ENCODE measurements around the gene MT1E.
"Not testable (repeated sequence)": the region's sequence is repeated elsewhere in the genome, so short reads cannot be mapped to it uniquely, and the experiment has no call there.

Gene MT1E

DNA sequence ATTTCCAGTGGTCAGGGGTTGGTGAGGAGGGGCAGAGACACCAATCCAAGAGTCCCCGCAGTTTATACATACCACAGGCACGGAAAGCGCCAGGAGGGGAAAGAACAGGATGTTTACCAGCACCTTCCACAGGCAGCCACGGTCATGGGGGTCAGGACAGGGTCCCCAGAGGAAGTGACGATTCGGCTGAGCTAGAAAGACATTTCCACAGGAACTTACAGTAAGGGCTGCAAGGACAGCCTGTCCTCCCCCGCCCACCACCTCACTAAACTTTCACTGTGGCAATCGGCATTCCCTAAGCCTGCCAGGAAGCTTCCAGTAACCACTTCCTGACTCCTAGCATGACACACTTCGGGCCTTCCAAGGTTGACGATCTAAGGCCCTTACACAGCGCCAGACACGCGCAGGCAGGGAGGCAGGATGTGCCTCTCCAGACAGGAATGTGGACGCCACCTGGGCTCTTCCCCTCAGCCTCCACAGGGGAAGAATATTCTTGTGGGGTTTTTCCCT lies 18.4 kb upstream of the MT1E start:
- DNase-seq (ENCODE audit: low read depth in 2 of 2) = no peak

DNA sequence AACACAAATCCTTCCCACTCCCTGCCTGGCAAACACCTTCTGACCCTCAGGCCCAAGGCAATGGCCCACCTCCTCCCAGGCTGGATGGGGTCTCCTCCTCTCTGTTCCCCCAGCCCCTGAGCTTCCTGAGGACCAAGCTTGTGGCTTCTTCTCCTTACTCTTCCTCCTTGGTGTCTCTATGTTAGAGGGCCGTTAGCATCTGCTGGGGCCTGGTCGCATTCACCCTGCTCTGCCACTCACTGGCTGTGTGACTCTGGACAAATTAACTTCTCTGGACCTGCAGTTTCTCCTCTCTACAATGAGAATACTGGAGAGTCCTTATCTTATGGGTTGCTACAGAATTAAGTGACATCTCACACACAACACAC lies 17.9 kb upstream of the MT1E start:
- no peak for DNase-seq (ENCODE audit: low read depth in 2 of 2)

DNA sequence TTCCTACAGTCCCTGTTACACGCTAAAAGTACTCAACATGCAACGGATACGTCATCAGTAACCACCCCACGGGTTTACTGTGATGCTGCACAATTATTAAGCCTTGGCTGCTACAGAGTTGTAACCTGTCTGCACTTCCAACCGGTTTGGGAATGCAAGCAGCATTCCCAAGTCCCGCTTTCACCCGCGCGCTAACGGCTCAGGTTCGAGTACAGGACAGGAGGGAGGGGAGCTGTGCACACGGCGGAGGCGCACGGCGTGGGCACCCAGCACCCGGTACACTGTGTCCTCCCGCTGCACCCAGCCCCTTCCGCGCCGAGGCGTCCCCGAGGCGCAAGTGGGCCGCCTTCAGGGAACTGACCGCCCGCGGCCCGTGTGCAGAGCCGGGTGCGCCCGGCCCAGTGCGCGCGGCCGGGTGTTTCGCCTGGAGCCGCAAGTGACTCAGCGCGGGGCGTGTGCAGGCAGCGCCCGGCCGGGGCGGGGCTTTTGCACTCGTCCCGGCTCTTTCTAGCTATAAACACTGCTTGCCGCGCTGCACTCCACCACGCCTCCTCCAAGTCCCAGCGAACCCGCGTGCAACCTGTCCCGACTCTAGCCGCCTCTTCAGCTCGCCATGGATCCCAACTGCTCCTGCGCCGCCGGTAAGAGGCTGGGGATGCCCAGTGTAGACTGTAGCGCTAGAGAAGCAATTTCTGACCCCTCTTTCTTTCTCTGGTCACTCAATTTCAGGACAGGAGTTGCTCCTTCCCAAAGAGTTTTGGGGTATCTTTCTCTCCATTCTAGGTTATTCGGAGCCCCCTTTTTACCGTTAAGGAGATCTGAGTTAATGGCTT lies 17.3 kb upstream of the MT1E start, which contains the start of gene MT2A:
TSS of gene MT2A (plus strand) at position 542 of the 833 bp plus-strand sequence. CDS start at position 614, 72 bp downstream.
- peak; percentile 67 to 68 for DNase-seq (ENCODE audit: low read depth in 2 of 2)

DNA sequence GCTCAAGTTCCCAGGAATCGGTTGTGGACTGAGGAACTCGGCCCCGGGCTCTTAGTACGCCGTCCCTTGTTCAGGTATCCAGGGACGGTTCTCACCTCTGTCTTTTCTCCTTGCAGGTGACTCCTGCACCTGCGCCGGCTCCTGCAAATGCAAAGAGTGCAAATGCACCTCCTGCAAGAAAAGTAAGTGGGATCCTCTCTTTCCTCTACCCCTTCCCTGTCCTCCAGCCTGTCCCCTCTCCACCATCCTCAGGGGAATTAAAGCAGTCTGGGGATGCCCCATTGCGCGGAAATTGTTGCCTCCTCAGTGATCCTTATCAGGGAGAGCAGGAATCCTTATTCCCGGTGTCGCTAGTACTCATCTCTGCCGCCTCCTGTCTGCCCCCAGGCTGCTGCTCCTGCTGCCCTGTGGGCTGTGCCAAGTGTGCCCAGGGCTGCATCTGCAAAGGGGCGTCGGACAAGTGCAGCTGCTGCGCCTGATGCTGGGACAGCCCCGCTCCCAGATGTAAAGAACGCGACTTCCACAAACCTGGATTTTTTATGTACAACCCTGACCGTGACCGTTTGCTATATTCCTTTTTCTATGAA lies 16.6 kb upstream of the MT1E start:
- no peak for DNase-seq (ENCODE audit: low read depth in 2 of 2)

DNA sequence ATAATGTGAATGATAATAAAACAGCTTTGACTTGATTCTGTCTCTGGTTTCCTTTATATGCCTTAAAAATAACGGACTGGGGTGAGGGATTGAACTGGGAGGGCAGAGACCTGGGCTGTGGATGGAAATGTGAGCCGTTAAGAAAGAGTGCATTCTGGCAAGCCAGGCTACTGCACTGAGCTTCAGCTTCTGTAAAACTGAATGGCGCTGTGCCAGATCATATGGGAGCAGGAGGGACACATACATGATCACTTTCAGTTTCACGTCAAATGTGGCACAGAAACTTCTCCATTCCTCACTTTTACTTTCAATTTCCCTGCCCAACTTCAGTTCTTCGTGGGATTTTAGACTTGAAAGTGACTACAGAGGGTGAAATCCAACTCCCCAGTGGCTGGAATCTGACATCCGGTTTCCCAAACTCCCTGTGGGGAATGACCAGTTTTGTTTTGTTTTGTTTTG lies 16.1 kb upstream of the MT1E start:
- DNase-seq (ENCODE audit: low read depth in 2 of 2) = peak in 1 of 2 donors; percentile 40

DNA sequence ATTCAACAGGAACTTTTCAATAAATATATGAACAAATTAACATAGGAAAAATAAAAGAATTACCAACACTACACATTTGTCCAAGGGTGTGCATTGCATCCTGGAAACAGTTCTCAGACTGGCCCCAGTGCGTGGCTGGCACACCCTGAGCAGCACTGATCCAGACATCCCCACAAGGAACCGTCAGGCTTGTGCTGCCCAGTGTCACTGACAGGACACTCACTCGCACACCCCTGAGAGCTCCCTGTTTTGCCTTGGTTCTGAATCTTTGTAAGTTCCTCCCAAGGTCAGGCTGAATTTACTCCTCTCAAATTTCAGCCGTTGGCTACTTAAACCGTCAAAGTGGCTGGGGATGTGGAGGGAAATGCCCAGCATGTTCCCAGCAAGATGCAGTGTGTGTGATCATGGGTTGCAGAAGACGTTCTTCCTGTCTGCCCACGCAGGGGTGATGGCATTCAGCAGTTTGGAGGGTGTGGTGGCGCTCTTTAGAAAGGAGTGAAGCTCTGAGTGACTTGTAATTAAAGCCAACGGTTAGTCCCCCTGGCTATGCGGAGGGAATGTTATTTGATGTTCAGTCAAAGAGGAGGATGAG lies 15.5 kb upstream of the MT1E start:
- DNase-seq (ENCODE audit: low read depth in 2 of 2) = peak in 1 of 2 donors; percentile 28

DNA sequence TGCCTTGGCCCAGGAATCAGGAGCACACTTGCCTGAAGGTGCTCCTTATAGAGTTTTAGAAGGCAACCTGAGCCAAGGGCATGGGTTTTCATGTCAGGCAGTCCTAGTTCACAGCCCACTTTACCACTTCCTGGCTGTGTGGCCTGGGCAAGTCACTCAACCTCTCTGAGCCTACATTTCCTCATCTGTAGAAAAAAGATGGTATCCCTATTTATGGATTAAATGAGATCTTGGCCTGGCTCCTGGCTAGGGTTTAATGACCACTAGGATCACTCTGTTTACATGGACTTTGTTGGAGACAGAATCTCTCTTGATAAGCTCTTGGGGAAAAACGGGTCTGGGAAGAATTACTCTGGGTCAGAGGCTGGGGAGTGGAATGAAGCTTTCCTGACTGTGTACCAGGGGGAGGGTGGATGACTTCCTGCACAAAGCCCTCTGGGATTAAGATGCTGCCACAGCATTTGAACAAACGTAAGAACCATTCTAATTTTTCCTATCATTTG lies 14.9 kb upstream of the MT1E start:
- DNase-seq (ENCODE audit: low read depth in 2 of 2) = no peak

DNA sequence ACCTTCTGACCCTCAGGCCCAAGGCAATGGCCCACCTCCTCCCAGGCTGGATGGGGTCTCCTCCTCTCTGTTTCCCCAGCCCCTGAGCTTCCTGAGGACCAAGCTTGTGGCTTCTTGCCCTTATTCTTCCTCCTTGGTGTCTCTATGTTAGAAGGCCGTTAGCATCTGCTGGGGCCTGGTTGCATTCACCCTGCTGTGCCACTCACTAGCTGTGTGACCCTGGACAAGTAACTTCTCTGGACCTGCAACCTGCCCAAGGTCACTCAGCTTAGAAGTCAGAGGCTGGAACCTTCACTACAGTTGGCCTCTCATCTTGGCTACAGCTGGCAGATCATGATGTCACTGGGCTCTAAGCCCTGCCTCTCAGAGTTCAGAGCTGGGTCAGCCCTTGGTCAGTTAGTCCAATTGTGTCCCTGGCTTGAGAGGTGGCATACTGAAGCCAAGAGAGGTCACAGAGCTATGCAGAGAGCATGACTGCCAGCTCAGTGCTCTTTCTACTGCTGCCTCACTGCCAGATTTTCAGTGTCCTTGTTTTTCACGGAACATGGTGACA lies 14.2 kb upstream of the MT1E start:
- no peak for DNase-seq (ENCODE audit: low read depth in 2 of 2)

DNA sequence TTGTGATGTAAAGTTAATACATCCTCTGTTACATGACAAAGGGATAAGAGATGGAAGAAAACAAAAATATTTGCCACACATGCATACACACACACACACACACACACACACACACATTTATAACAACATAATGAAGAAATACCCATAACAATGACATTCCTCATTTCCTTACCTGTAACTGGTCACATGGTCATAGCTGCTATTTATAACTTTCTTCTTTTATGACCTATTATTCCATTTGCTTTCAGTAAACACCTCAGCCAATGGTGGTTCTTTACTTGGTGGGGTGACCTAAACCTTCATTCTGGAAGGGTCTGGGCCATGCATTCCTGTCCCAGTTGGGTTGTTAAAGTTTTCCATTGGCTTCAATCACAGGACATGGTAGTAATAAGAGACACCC lies 11.9 kb upstream of the MT1E start:
- DNase-seq (ENCODE audit: low read depth in 2 of 2) = no peak

DNA sequence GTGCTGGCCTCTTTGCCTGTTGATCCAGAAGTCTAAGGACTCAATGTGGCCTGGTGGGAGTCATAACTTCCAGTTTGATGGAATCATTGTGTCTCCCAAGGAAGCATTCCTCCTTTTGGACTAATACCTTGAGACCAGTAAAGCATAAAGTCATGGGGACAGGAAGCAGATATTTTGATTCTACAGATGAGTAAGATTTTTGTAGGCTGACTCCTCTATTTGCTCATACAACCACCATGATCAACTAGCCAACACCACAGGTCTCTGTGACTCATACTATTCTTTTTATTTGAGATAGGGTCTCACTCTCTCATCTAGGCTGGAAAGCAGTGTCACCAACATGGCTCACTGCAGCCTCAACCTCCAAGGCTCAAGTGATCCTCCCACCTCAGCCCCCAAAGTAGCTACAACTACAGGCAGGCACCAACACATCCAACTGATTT lies 11.0 kb upstream of the MT1E start:
- DNase-seq (ENCODE audit: low read depth in 2 of 2) = no peak

DNA sequence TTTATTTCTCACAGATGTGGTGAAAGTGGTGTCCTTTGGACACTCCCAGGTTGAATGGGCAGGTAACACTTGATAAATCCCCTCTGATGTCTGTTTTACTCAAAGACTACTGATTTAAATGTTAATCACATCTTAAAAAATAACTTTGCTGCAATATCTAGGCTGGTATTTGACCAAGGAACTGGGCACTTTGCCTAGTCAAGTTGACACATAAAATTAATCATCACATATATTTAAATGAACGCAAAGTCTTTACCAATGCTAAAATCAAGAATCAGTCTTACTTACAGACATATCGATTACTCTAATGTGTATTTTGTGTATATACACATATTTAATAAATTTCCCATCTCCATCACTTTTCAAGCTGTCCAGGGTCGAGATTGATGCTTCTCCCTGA lies 10.2 kb upstream of the MT1E start:
- no peak for DNase-seq (ENCODE audit: low read depth in 2 of 2)

DNA sequence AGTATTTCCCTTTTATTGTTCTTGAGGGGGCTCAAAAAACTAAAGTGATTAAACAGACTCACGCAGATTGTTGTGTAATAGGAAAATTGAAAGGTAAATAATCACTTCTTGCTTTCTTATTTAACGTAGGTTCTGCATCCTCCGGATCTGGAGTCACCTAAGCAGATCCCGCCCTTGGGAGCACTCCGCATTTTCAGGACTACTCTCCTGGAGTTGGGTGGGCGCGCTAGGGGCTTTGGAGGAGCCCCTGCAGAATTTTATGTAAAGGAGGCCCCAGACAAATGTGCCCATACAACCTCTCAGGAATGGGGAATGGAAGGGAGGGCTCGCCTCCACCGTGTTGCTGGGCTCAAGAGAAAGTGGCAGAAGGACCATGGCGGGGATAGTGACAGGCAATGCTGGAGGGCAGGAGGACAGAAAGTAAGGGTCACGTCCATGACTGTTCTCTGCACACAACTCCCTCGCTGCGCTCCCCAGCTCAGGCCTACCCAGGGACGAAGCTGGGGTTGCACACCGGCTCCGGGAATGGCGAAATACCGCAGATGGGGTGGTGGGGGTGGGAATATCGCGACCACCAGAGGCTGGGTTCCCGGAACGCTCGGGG lies 8.9 kb upstream of the MT1E start:
- DNase-seq (ENCODE audit: low read depth in 2 of 2) = no peak

DNA sequence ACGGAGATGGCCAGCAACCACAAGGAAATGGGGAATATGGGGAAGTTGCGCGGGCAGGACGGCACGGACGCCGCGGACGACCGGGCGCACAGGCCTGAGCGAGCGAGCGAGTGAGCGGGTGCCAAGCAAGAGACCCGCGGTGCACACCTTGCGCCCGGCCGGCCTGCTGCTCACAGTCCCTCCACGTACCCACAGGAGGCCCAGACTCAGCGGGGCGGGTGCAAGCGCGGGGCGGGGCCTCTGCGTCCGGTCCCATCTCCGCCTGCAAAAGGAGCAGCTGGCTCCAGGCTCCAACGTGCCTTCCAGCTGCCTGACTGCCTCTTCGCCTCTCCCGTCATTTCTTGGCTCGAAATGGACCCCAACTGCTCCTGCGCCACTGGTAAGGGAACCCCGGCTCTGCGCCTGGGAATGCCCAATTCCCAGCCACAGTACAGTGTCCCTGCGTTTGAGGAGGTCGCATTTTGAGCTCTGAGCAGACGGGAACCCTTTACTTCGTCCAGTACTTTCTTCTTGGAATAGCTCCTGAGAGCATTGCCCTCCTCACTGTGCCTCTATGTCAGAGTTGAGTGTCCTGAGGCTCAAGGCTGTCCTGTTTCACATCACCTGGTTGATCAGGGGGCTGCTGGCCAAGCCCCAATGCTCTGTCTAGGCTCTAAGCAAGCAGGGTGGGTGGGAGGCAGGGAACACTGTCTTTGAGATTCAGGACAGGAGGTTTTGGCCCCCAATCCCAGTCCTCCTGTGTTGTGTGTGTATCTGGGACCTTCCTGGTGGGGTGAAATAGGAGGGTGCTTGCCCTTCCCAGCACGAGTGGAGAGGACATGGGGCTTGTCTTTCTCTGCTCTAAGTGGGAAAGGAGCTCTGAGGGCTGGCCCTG lies 8.1 kb upstream of the MT1E start:
- DNase-seq (ENCODE audit: low read depth in 2 of 2) = no peak

DNA sequence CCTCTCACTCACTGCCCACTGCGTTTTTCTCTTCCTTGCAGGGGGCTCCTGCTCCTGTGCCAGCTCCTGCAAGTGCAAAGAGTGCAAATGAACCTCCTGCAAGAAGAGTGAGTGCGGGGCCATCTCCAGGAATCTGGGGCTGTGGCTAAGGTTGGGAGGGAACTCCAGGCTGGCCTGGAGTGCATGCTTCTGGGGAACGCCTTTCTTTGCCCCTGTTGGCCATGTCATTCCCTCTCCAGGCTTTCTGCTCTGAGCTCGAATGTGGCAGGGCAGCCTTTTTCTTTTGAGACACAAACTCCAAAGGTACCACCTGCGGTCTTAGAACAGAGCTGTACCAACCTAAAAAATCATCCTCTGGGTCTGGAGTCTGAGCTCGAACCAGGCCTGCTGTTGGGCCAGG lies 7.4 kb upstream of the MT1E start:
- no peak for DNase-seq (ENCODE audit: low read depth in 2 of 2)

DNA sequence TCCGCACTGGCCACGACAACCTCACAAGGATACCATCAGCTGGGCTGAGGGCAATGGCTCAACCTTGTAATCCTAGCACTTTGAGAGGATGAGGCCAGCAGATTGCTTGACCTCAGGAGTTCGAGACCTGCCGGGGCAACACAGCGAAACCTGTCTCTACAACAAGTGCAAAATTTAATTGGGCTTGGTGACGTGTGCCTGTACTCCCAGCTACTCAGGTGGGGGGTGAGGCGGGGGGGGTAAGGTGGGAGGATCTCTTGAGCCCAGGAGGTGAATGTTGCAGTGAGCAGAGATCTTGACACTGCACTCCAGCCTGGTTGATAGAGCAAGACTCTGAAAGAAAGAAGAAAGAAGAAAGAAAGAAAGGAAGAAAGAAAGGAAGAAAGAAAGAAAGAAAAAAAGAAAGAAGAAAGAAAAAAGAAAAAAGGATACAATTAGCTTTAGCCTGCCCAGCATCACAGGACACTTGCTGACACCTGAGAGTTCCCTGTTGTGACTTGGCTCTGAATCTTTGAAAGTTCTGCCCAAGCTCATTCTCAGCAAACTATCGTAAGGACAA lies 5.2 kb upstream of the MT1E start:
- DNase-seq (ENCODE audit: low read depth in 2 of 2) = no peak

DNA sequence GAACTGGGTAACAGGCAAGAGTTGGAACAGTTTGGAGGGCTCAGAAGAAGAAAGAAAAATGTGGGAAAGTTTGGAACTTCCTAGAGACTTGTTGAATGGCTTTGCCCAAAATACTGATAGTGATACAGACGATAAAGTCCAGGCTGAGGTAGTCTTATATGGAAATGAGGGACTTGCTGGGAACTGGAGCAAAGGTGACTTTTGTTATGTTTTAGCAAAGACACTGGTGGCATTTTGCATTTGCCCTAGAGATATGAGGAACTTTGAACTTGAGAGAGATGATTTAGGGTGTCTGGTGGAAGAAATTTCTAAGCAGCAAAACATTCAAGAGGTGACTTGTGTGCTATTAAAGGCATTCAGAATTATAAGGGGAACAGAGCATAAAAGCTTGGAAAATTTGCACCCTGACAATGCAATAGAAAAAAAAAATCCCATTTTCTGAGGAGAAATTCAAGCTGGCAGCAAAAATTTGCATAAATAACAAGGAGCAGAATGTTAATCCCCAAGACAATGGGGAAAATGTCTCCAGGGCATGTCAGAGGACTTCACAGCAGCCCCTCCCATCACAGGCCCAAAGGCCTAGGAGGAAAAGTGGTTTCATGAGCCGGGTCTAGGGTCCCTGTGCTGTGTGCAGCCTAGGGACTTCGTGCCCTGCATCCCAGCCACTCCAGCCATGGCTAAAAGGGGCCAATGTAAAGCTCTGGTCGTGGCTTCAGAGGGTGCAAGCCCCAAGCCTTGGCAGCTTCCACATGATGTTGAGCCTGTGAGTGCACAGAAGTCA lies 3.7 kb upstream of the MT1E start:
- not testable (repeated sequence) for DNase-seq (ENCODE audit: low read depth in 2 of 2)

DNA sequence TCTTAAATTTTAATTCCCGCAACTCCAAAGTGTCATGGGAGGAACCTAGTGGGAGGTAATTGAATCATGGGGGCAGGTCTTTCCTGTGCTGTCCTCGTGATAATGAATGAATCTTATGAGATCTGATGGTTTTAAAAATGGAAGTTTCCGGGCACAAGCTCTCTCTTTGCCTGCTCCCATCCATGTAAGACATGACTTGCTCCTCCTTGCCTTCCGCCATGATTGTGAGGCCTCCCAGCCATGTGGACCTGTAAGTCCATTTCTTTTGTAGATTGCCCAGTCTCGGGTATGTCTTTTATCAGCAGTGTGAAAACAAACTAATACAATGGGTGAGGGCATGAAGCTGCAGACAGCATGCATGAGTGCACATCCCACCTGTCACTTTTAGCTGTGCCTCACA lies 2.4 kb upstream of the MT1E start:
- DNase-seq (ENCODE audit: low read depth in 2 of 2) = not testable (repeated sequence)

DNA sequence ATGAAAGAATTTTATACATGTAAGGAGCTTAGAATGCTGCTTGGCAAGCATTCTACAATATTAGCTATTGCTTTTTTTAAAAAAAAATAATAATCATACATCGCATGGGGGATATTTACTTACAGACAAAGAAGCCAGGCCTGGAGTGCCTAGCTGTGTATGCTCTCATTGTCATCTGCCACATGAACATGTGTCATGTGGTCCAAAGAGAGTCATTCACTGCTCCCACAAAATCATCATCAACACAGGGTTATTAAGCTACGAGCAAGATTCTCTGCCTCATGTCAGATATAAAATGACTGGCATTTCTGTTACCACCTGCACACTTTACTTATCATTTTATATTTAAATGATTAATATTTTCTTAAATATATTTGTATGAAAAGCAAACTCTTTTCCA lies 1.9 kb upstream of the MT1E start:
- no peak for DNase-seq (ENCODE audit: low read depth in 2 of 2)

DNA sequence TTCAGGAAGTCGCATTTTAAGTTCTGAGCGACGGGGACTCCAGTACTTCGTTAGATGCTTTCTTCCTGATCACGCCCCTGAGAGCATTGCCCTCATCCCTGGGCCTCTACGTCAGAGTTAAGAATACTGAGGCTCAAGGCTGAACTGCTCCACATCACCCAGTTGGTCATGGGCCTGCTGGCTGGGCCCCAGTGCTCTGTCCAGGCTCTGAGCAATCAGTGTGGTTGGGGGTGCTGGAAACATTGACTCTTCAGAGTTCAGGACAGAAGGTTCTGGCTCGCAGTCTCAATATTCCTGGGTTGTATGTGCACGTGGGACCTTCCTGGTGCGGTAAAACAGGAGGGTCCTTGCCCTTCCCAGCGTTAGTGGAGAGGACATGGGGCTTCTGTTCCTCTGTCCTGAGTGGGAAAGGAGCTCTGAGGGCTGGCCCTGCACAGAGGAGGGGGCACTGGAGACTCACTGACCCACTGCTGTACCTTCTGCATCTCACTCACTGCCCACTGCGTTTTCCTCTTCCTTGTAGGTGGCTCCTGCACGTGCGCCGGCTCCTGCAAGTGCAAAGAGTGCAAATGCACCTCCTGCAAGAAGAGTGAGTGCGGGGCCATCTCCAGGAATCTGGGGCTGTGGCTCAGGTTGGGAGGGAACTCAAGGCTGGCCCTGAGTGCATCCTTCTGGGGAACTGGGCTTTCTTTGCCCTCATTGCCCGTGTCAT lies 518 bp downstream of the MT1E start:
- DNase-seq (ENCODE audit: low read depth in 2 of 2) = no peak

Measured in stimulated activated CD8-positive, alpha-beta memory T cell treated with anti-CD3 and anti-CD28 coated beads, Interleukin-7, amount 100 ng/mL, for 1 hour (primary cell).